HepG2 (cell line): ENCODE data around the gene NAIF1. TPM values are rescaled to one million over a fixed set of nuclear protein-coding genes. Genes with fewer than 3 reads are reported as not detected.
A peak's percentile ranks its signal among the peaks of the same experiment; 100 is the strongest.

ENCODE experiments used
- AKNA ChIP-seq: sonication (generic); formaldehyde crosslinking; IDR thresholded peaks from 2 replicates; pipeline ENCODE4 v1.4.0; 2020; ENCODE audit warnings: missing genetic modification reagents, borderline replicate concordance
- DBP ChIP-seq: sonication (generic); formaldehyde crosslinking; IDR thresholded peaks from 2 replicates; pipeline ENCODE4 v1.4.0; 2020; ENCODE audit warnings: missing genetic modification reagents; ENCODE audit errors: not compliant biosample characterization
- ETV6 ChIP-seq: sonication (generic); formaldehyde crosslinking; conservative IDR thresholded peaks from 2 replicates; pipeline ENCODE4 v1.4.0; 2020; ENCODE audit warnings: missing genetic modification reagents
- FOXA3 ChIP-seq: IDR thresholded peaks from 2 replicates; pipeline ENCODE4 v1.6.1; 2016; ENCODE audit warnings: missing genetic modification reagents, missing compliant biosample characterization
- GABPB1 ChIP-seq: IDR thresholded peaks from 2 replicates; pipeline ENCODE4 v1.6.1; 2016; ENCODE audit warnings: mild to moderate bottlenecking, missing genetic modification reagents, moderate library complexity, missing compliant biosample characterization
- JARID2 ChIP-seq: sonication (generic); formaldehyde crosslinking; IDR thresholded peaks from 2 replicates; pipeline ENCODE4 v1.8.1; 2023; ENCODE audit warnings: missing genetic modification reagents, inconsistent platforms; ENCODE audit not compliant: insufficient replicate concordance
- PCBP1 ChIP-seq: fragments of 200-400 bp; formaldehyde crosslinking; IDR thresholded peaks from 2 replicates; pipeline ENCODE4 v1.6.1; 2017; ENCODE audit warnings: mild to moderate bottlenecking, low read depth, low read length, borderline replicate concordance
- PLSCR1 ChIP-seq: sonication (generic); formaldehyde crosslinking; IDR thresholded peaks from 2 replicates; pipeline ENCODE4 v1.5.0; 2020; ENCODE audit warnings: missing genetic modification reagents, mild to moderate bottlenecking, borderline replicate concordance
- SRF ChIP-seq: IDR thresholded peaks from 2 replicates; pipeline ENCODE4 v1.6.1; 2011; ENCODE audit warnings: mild to moderate bottlenecking, low read depth, low read length, moderate library complexity
- SRSF9 ChIP-seq: fragments of 200-400 bp; formaldehyde crosslinking; IDR thresholded peaks from 2 replicates; pipeline ENCODE4 v1.6.1; 2018; ENCODE audit warnings: borderline replicate concordance, mild to moderate bottlenecking, low read depth, low read length; ENCODE audit not compliant: insufficient read depth, poor library complexity, severe bottlenecking
- THRA ChIP-seq: sonication (generic); formaldehyde crosslinking; IDR thresholded peaks from 2 replicates; pipeline ENCODE4 v1.4.0; 2020; ENCODE audit warnings: missing genetic modification reagents, borderline replicate concordance
- ZBTB20 ChIP-seq: sonication (generic); formaldehyde crosslinking; IDR thresholded peaks from 2 replicates; pipeline ENCODE4 v1.8.1; 2023; ENCODE audit warnings: missing genetic modification reagents, low read depth, mild to moderate bottlenecking, borderline replicate concordance
- ZFAT ChIP-seq: sonication (generic); formaldehyde crosslinking; conservative IDR thresholded peaks from 2 replicates; pipeline ENCODE4 v1.8.1; 2023; ENCODE audit warnings: missing genetic modification reagents, inconsistent platforms
- ZNF510 ChIP-seq: sonication (generic); formaldehyde crosslinking; IDR thresholded peaks from 2 replicates; pipeline ENCODE4 v1.4.0; 2020; ENCODE audit warnings: low read depth, mild to moderate bottlenecking, missing genetic modification reagents
- ZNF552 ChIP-seq: sonication (generic); formaldehyde crosslinking; IDR thresholded peaks from 2 replicates; pipeline ENCODE4 v1.9.0; 2022; ENCODE audit warnings: missing genetic modification reagents, mild to moderate bottlenecking, borderline replicate concordance
- ZNF589 ChIP-seq: sonication (generic); formaldehyde crosslinking; conservative IDR thresholded peaks from 2 replicates; pipeline ENCODE4 v1.8.0; 2022; ENCODE audit warnings: mild to moderate bottlenecking, moderate library complexity, missing genetic modification reagents
- ZNF709 ChIP-seq: sonication (generic); formaldehyde crosslinking; IDR thresholded peaks from 2 replicates; pipeline ENCODE4 v1.5.0; 2020; ENCODE audit warnings: mild to moderate bottlenecking, missing genetic modification reagents
- ZNF784 ChIP-seq: sonication (generic); formaldehyde crosslinking; IDR thresholded peaks from 2 replicates; pipeline ENCODE4 v1.5.1; 2020; ENCODE audit warnings: missing genetic modification reagents, mild to moderate bottlenecking, borderline replicate concordance
- polyA plus RNA-seq, 8 experiments: library from polyadenylated mRNA; depleted of rRNA in 3 of 8; stranded (reverse) in 7 of 8; unstranded in 1 of 8; fragments of >200 nt; fragmentation: Illumina TruSeq in 4 of 8; extraction: Trizol in 4 of 8; gene quantifications; 2 replicates each; pipeline versions ENCODE4 v1.2.1 to v1.2.3, GENCODE V29; 2011 to 2016; ENCODE audit warnings: low read depth in 4 of 8, missing spikeins in 1 of 8, mixed read lengths in 1 of 8; ENCODE audit not compliant: insufficient read depth in 1 of 8
- total RNA-seq, 5 experiments: library from RNA; depleted of rRNA; stranded (reverse); fragments of >200 nt; fragmentation: Illumina TruSeq; extraction: Trizol; gene quantifications; 2 replicates each; pipeline ENCODE4 v1.2.3, GENCODE V29; 2016; ENCODE audit warnings: low read depth in 1 of 5

NAIF1 gene
- total and polyA plus RNA-seq, 2 of the 13 experiments (the other 11 are each of a cell fraction or from before 2014, with no cell fraction given): 6.0 to 6.9 TPM

GRCh38 chr9:128115187-128116103, 48.3 kb upstream of the NAIF1 start (continued):
- TF ChIP-seq PLSCR1 (CRISPR knock-in tag) (no peak), PCBP1 (peak; percentile 78; the same call in 1 of the 2 replicates), GABPB1 (CRISPR knock-in tag) (peak; percentile 78), FOXA3 (CRISPR knock-in tag) (peak; percentile 95), JARID2 (no peak), ZNF552 (no peak), AKNA (CRISPR knock-in tag) (no peak), ZFAT (CRISPR knock-in tag) (no peak), ZNF589 (CRISPR knock-in tag) (no peak; the same call in 1 of the 2 replicates), ZNF709 (CRISPR knock-in tag) (peak; percentile 84), ZNF784 (CRISPR knock-in tag) (no peak), DBP (CRISPR knock-in tag) (no peak), SRSF9 (no peak), SRF (no peak), ETV6 (no peak), THRA (peak; percentile 48; the same call in 1 of the 2 replicates), ZNF510 (CRISPR knock-in tag) (peak; percentile 97), ZBTB20 (peak; percentile 92; the same call in 1 of the 2 replicates)
